Dermis microvascular lymphatic vessel endothelial cell (primary cell): Measurements from ENCODE around the gene SPATA12. TPM values are rescaled to one million over a fixed set of nuclear protein-coding genes. Genes with fewer than 3 reads are reported as not detected.

ENCODE experiments used
- DNase-seq, 2 donors: peaks; one replicate each; pipeline versions ENCODE4 v3.0.0 to v3.0.0-alpha.2; 2010; ENCODE audit warnings: low read depth in 2 of 2
- total RNA-seq: library from RNA; depleted of rRNA; stranded (reverse); fragments of >200 nt; gene quantifications from 2 replicates; pipeline ENCODE4 v1.2.1, GENCODE V29; 2014

SPATA12 gene
- total RNA-seq, 1 donor from 2014 or later, result 0.39 TPM

DNA sequence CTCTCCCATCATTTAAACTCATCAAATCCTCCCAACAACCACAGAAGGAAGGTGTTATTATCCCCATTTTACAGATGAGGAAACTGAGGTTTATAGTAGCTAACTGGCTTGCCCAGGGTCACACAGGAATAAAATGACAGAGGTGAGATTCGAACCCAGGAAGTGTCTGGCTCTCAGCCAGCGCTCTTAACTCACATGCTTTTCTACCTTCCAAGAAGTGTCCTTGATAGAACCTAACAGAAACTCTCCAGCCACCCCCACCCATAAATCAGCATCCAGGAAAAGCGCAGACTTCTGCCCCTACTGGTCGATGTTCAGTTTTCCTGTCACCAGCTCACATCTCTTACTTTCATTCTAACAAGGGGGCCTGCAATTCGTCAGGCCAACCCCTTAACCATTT is 51.7 kb downstream of the SPATA12 start:
- peak in 1 of 2 donors; percentile 8 for DNase-seq

DNA sequence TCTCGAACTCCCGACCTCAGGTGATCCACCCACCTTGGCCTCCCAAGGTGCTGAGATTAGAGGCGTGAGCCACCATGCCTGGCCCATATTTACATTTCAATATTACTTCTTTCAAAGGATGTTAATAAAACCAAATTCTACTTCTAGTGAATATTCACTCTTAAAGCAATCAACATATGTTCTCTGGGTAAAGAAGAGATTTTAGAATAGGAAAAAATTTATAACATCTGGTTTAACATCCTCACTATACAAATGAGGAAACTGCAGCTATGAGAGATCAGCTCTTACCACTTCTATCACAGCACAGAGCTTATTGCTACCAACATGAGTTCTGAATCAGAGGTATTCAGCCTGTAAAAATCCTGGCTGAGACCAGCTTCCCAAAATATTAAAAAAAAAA is 56.0 kb downstream of the SPATA12 start:
- DNase-seq, result no peak

DNA sequence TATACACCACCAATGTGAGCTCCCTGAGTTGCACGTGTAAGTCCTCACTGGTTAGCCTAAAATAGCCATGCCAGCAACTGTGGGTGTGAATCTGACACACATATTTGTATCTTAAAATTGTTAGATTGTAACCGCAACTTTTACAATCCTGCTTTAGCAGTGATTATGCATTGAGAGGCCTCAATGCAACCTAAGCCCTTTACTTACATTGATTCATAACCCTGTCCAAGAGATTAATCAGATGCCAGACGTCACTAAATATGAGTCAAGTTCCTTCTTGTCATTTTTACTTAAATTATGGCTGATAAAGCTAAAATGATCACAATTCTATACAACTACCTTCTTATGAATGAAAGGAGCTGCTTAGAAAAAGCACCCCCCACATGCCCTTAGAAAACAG is 57.8 kb downstream of the SPATA12 start:
- no peak for DNase-seq

DNA sequence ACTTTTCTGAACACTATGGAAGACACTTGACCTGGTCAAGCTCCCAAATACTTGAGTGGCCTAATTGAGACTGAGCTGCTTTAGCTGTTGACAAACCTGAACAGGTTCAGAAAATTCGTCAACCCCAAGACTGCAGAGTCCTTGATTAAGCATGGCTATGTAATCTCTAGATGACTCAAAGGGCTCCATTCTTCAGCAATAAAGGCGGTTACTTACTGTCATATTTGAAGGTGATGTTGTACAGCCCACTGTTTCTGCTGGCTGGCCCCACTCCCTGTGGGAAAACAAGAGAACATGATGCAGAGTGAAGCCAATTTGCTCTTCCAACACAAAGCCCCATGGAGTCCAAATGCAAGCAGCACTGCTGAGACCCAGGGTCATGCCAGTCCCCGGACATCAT is 59.6 kb downstream of the SPATA12 start:
- no peak for DNase-seq

DNA sequence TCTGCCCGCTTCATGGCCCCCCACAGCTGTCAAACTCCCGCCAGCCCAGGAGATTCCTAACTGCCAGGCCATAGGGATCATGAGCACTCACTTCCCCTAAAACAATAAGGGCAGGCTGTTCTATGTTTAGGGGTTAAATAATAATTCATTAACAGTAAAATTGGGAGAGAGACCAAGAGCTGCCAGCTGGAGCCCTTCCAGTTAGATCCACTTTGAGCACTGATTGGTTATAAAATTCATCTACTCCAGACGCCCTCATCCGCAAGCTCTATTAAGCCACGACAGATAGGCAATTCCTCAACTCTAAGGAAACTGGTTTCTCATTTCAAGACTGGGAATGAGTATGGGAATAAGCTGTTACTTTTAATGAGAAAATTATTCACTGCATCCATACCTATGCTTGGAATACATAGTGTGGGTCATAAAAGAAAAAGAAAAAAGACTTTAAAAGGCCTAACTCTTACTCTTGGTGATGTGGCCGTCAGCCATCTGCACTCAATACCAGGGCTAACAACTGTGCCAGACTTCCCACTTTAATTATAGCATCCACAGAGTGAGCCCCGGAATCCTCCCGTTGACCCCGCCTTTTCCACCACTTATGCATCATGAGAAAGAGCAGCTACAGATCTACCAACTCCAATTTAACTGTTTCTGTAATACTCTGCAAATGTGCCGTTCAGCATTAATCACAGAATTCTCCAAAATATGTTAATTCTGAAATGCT is 60.1 kb downstream of the SPATA12 start:
- DNase-seq, result no peak

Other genes with a start within 250 kb of the SPATA12 start
- gene IL17RD, start 104.7 kb downstream of the SPATA12 start, total RNA-seq, result 0.26 and 0.38 TPM in 2 replicates
- 0.13 and 0.63 TPM in 2 replicates for gene HESX1, start 139.3 kb downstream of the SPATA12 start, total RNA-seq
- 40.2 and 45.1 TPM in 2 replicates for gene APPL1, start 167.1 kb downstream of the SPATA12 start, total RNA-seq
- not detected in 2 replicates for gene ASB14, start 232.0 kb downstream of the SPATA12 start, total RNA-seq